ENCODE data around the gene C16orf78.

Gene C16orf78

GRCh38 chr16:49446805-49447204, 73.2 kb downstream of the C16orf78 start:
- H2AK5ac ChIP-seq (ENCODE audit: low read length): no peak overlapping the region
- H3K23ac ChIP-seq (ENCODE audit: low read length): no peak overlapping the region
- no peak overlapping the region for H3K27ac ChIP-seq (ENCODE audit: low read depth, low read length)
- no CpG with 5 or more reads among the region's 2 CpGs for WGBS (ENCODE audit: extremely low coverage, insufficient coverage, insufficient read length)
- no peaks in the 10 kb centered on the region for H3K79me2 ChIP-seq (ENCODE audit: control insufficient read depth, insufficient read depth, low read length, poor library complexity)
- no peaks in the 10 kb centered on the region for H3K4me1 ChIP-seq (ENCODE audit: control insufficient read depth in 1 of 2, insufficient read depth in 2 of 2, low read length in 2 of 2)
- DNase-seq: no peak
- no peak overlapping the region for H3K4me3 ChIP-seq (ENCODE audit: low read depth, low read length)
- H3K79me1 ChIP-seq (ENCODE audit: low read length): no peaks in the 10 kb centered on the region
- H3K27me3 ChIP-seq (ENCODE audit: insufficient read depth, low read length): no peaks in the 10 kb centered on the region
- no peak overlapping the region for H3K4ac ChIP-seq (ENCODE audit: low read depth, low read length)
- H3K36me3 ChIP-seq (ENCODE audit: control insufficient read depth in 1 of 2, insufficient read depth in 2 of 2, low read length in 2 of 2): no peaks in the 10 kb centered on the region
- H3K9me3 ChIP-seq (ENCODE audit: insufficient read depth, low read depth, low read length): peaks cover 2% of the 10 kb centered on the region
- H4K8ac ChIP-seq (ENCODE audit: low read depth, low read length): no peak overlapping the region
- H3K4me2 ChIP-seq (ENCODE audit: low read length): no peak overlapping the region
- H3K14ac ChIP-seq (ENCODE audit: low read length): no peak overlapping the region
- no peak overlapping the region for H2BK120ac ChIP-seq (ENCODE audit: insufficient read depth, low read length, poor library complexity)
- no peak overlapping the region for H2BK5ac ChIP-seq (ENCODE audit: low read depth, low read length, poor library complexity)
- no peak overlapping the region for H4K91ac ChIP-seq (ENCODE audit: low read depth, low read length)
- no peak overlapping the region for H2BK12ac ChIP-seq (ENCODE audit: low read length)
- H3K18ac ChIP-seq (ENCODE audit: low read length): no peak overlapping the region
- no peak overlapping the region for H4K12ac ChIP-seq (ENCODE audit: low read depth, low read length)
- no peak overlapping the region for H3K9ac ChIP-seq (ENCODE audit: low read length)
- no peak overlapping the region for H2AFZ ChIP-seq (ENCODE audit: insufficient read depth, low read length, poor library complexity)
